IMR-90 (cell line): ENCODE data around the gene PLA2G3. TPM values are rescaled to one million over a fixed set of nuclear protein-coding genes. Genes with fewer than 3 reads are reported as not detected.

ENCODE experiments used
- ATAC-seq: fragments of 200-7000 bp; cut with Tn5 transposase; 2 replicates; pipeline ENCODE4 v1.9.1; 2020; ENCODE audit warnings: low read depth, mild to moderate bottlenecking, moderate library complexity
- BruUV-seq: library from RNA; stranded (reverse); fragments of 400-500 nt; replicated peaks from 2 replicates; lab custom pipeline; 2021; lab: Mats Ljungman, UMichigan
- CTCF ChIA-PET: fragments of 300-600 bp; formaldehyde crosslinking; extraction: SDS; loops from one replicate; lab custom pipeline; 2021; ENCODE audit warnings: antibody characterized with exemption; lab: Yijun Ruan, JAX
- POLR2A ChIA-PET: fragments of 300-600 bp; sonication (Branson Sonifier 250); formaldehyde crosslinking; loops from one replicate; lab custom pipeline; 2022; ENCODE audit warnings: antibody characterized with exemption; ENCODE audit not compliant: unreplicated experiment; lab: Charles Lee
- DNase-seq: peaks from one replicate; pipeline ENCODE4 v3.0.0; 2013
- H2AFZ ChIP-seq: replicated peaks from 2 replicates; pipeline ENCODE3; 2013; ENCODE audit warnings: low read length, mild to moderate bottlenecking; ENCODE audit not compliant: poor library complexity
- H2AK5ac ChIP-seq: 2 replicates; pipeline ENCODE4 v1.6.1; 2013; ENCODE audit warnings: low read depth, low read length, inconsistent platforms
- H2AK9ac ChIP-seq: replicated peaks from 2 replicates; pipeline ENCODE3; 2013; ENCODE audit warnings: mild to moderate bottlenecking, low read depth, low read length, moderate library complexity; ENCODE audit not compliant: poor library complexity
- H2BK120ac ChIP-seq: 2 replicates; pipeline ENCODE4 v1.6.1; 2013; ENCODE audit warnings: low read depth, low read length, inconsistent platforms
- H2BK15ac ChIP-seq: 3 replicates; pipeline ENCODE4 v1.6.1; 2013; ENCODE audit warnings: low read depth, low read length, inconsistent platforms
- H2BK20ac ChIP-seq: 2 replicates; pipeline ENCODE4 v1.6.1; 2013; ENCODE audit warnings: low read depth, mild to moderate bottlenecking, inconsistent platforms, low read length, moderate library complexity
- H2BK5ac ChIP-seq: 2 replicates; pipeline ENCODE4 v1.6.1; 2013; ENCODE audit warnings: mild to moderate bottlenecking, low read depth, low read length, inconsistent platforms; ENCODE audit not compliant: poor library complexity, severe bottlenecking
- H3K14ac ChIP-seq: replicated peaks from 2 replicates; pipeline ENCODE4 v1.6.1; 2013; ENCODE audit warnings: low read depth, low read length, inconsistent platforms
- H3K18ac ChIP-seq: 2 replicates; pipeline ENCODE4 v1.6.1; 2013; ENCODE audit warnings: low read depth, low read length, control low read depth
- H3K23ac ChIP-seq: 2 replicates; pipeline ENCODE4 v1.6.1; 2013; ENCODE audit warnings: low read depth, low read length, inconsistent platforms
- H3K27ac ChIP-seq: 2 replicates; pipeline ENCODE4 v1.5.1; 2013; ENCODE audit warnings: mild to moderate bottlenecking, control low read depth, low read length; ENCODE audit not compliant: insufficient read depth
- H3K27me3 ChIP-seq: 2 replicates; pipeline ENCODE4 v1.6.1; 2013; ENCODE audit warnings: low read length; ENCODE audit not compliant: control insufficient read depth, insufficient read depth
- H3K36me3 ChIP-seq: 2 replicates; pipeline ENCODE4 v1.6.1; 2013; ENCODE audit warnings: low read length, mixed read lengths; ENCODE audit not compliant: control insufficient read depth, insufficient read depth
- H3K4ac ChIP-seq: 2 replicates; pipeline ENCODE4 v1.6.1; 2013; ENCODE audit warnings: low read depth, low read length, inconsistent platforms
- H3K4me1 ChIP-seq: 2 replicates; pipeline ENCODE4 v1.6.1; 2013; ENCODE audit warnings: low read length, mixed read lengths; ENCODE audit not compliant: control insufficient read depth, insufficient read depth
- H3K4me2 ChIP-seq: 2 replicates; pipeline ENCODE4 v1.6.1; 2013; ENCODE audit warnings: low read depth, mild to moderate bottlenecking, control low read depth, low read length, moderate library complexity
- H3K4me3 ChIP-seq: 2 replicates; pipeline ENCODE4 v1.5.1; 2013; ENCODE audit warnings: low read depth, mild to moderate bottlenecking, control low read depth, low read length, moderate library complexity; ENCODE audit not compliant: insufficient read depth
- H3K56ac ChIP-seq: 2 replicates; pipeline ENCODE4 v1.6.1; 2013; ENCODE audit warnings: low read length, inconsistent platforms; ENCODE audit not compliant: insufficient read depth; ENCODE audit errors: extremely low read depth
- H3K79me1 ChIP-seq, 2 experiments: 2 replicates each; pipeline ENCODE4 v1.6.1; 2013; ENCODE audit warnings: low read length in 2 of 2, inconsistent platforms in 1 of 2, low read depth in 1 of 2
- H3K9ac ChIP-seq: 2 replicates; pipeline ENCODE4 v1.6.1; 2013; ENCODE audit warnings: low read depth, low read length, control low read depth
- H3K9me1 ChIP-seq: 2 replicates; pipeline ENCODE4 v1.6.1; 2013; ENCODE audit warnings: low read length, inconsistent platforms; ENCODE audit not compliant: insufficient read depth
- H3K9me3 ChIP-seq: 2 replicates; pipeline ENCODE4 v1.6.1; 2013; ENCODE audit warnings: low read length; ENCODE audit not compliant: control insufficient read depth, insufficient read depth
- H4K20me1 ChIP-seq: 2 replicates; pipeline ENCODE4 v1.6.1; 2013; ENCODE audit warnings: low read length, inconsistent platforms; ENCODE audit not compliant: insufficient read depth
- H4K5ac ChIP-seq: 2 replicates; pipeline ENCODE4 v1.6.1; 2013; ENCODE audit warnings: mild to moderate bottlenecking, low read depth, low read length, control low read depth
- H4K8ac ChIP-seq, 2 experiments: 2 replicates each; pipeline ENCODE4 v1.6.1; 2013; ENCODE audit warnings: low read depth in 2 of 2, low read length in 2 of 2, control low read depth in 1 of 2, inconsistent platforms in 1 of 2
- H4K91ac ChIP-seq: 2 replicates; pipeline ENCODE4 v1.6.1; 2013; ENCODE audit warnings: low read depth, low read length, inconsistent platforms; ENCODE audit not compliant: insufficient read depth
- BHLHE40 ChIP-seq: fragments of 150-350 bp; IDR thresholded peaks from 2 replicates; pipeline ENCODE4 v1.6.1; 2016; ENCODE audit warnings: mild to moderate bottlenecking, low read depth, low read length
- CEBPB ChIP-seq: IDR thresholded peaks from 2 replicates; pipeline ENCODE4 v1.6.1; 2012; ENCODE audit warnings: low read depth, low read length, improper control_type of control experiment
- CHD1 ChIP-seq: IDR thresholded peaks from 2 replicates; pipeline ENCODE4 v1.6.1; 2012; ENCODE audit warnings: low read depth, low read length, improper control_type of control experiment
- CTCF ChIP-seq: conservative IDR thresholded peaks from 2 replicates; pipeline ENCODE4 v1.5.1; 2012; ENCODE audit warnings: mild to moderate bottlenecking, low read depth, low read length, improper control_type of control experiment
- ELK1 ChIP-seq: fragments of 150-350 bp; IDR thresholded peaks from 2 replicates; pipeline ENCODE4 v1.6.1; 2016; ENCODE audit warnings: low read depth, mild to moderate bottlenecking, low read length, moderate library complexity, borderline replicate concordance
- FOS ChIP-seq: fragments of 150-350 bp; IDR thresholded peaks from 2 replicates; pipeline ENCODE4 v1.6.1; 2016; ENCODE audit warnings: low read depth, low read length
- MAFK ChIP-seq: IDR thresholded peaks from 2 replicates; pipeline ENCODE4 v1.6.1; 2012; ENCODE audit warnings: low read depth, low read length, improper control_type of control experiment
- MAZ ChIP-seq: IDR thresholded peaks from 2 replicates; pipeline ENCODE4 v1.6.1; 2012; ENCODE audit warnings: low read depth, mild to moderate bottlenecking, low read length, improper control_type of control experiment, moderate library complexity, borderline replicate concordance
- MXI1 ChIP-seq: IDR thresholded peaks from 2 replicates; pipeline ENCODE4 v1.6.1; 2012; ENCODE audit warnings: low read depth, mild to moderate bottlenecking, low read length, moderate library complexity, borderline replicate concordance
- NFE2L2 ChIP-seq: fragments of 150-350 bp; IDR thresholded peaks from 2 replicates; pipeline ENCODE4 v1.6.1; 2016; ENCODE audit warnings: low read depth, mild to moderate bottlenecking, low read length
- POLR2A ChIP-seq: IDR thresholded peaks from 2 replicates; pipeline ENCODE4 v1.6.1; 2012; ENCODE audit warnings: mild to moderate bottlenecking, low read depth, low read length
- RCOR1 ChIP-seq: IDR thresholded peaks from 2 replicates; pipeline ENCODE4 v1.6.1; 2012; ENCODE audit warnings: mild to moderate bottlenecking, low read length, improper control_type of control experiment; ENCODE audit not compliant: insufficient replicate concordance
- RFX5 ChIP-seq: IDR thresholded peaks from 2 replicates; pipeline ENCODE4 v1.8.0; 2012; ENCODE audit warnings: low read depth, mild to moderate bottlenecking, low read length, moderate library complexity
- SMC3 ChIP-seq: fragments of 150-350 bp; IDR thresholded peaks from 2 replicates; pipeline ENCODE4 v1.6.1; 2016; ENCODE audit warnings: low read depth, mild to moderate bottlenecking, antibody characterized with exemption, low read length, moderate library complexity
- USF2 ChIP-seq: fragments of 150-350 bp; IDR thresholded peaks from 2 replicates; pipeline ENCODE4 v1.6.1; 2017; ENCODE audit warnings: mild to moderate bottlenecking, antibody characterized with exemption, low read length, low read depth
- WGBS, 2 experiments: methylation state at CpG; one replicate each; pipeline versions ENCODE4 v1.1.5 to v1.1.7; 2013; ENCODE audit warnings: missing lambda C conversion rate in 2 of 2; ENCODE audit not compliant: insufficient read length in 1 of 2; ENCODE audit errors: extremely low coverage in 2 of 2; 5-methylcytosine and 5-hydroxymethylcytosine counted together
- dilution Hi-C: fragments of 300-500 bp; cut with HindIII; formaldehyde crosslinking; loops from one replicate; pipeline ENCODE4 v1.14.3; 2018; ENCODE audit warnings: low sequenced_read_pairs; ENCODE audit not compliant: unreplicated experiment
- in situ Hi-C: fragments of 300-500 bp; cut with MboI; formaldehyde crosslinking; loops from 3 replicates; pipeline ENCODE4 v1.14.3; 2019; ENCODE audit warnings: low sequenced_read_pairs, inconsistent platforms, mixed read lengths
- intact Hi-C: fragments of 100-400 bp; cut with micrococcal nuclease; formaldehyde crosslinking; loops from 2 replicates; pipeline ENCODE4 v1.10.0; 2022
- polyA plus RNA-seq, 3 experiments: library from polyadenylated mRNA; depleted of rRNA; stranded (reverse); fragments of >200 nt; gene quantifications; 2 replicates each; pipeline ENCODE4 v1.2.3, GENCODE V29; 2012; ENCODE audit warnings: low replicate concordance in 1 of 3
- total RNA-seq: library from RNA; depleted of rRNA; stranded (reverse); fragments of >200 nt; gene quantifications from 2 replicates; pipeline ENCODE4 v1.2.3, GENCODE V29; 2012

Gene PLA2G3
- total and polyA plus RNA-seq, 2 of the 4 experiments (the other 2 are of a cell fraction) = under 0.01 to 0.12 TPM

DNA sequence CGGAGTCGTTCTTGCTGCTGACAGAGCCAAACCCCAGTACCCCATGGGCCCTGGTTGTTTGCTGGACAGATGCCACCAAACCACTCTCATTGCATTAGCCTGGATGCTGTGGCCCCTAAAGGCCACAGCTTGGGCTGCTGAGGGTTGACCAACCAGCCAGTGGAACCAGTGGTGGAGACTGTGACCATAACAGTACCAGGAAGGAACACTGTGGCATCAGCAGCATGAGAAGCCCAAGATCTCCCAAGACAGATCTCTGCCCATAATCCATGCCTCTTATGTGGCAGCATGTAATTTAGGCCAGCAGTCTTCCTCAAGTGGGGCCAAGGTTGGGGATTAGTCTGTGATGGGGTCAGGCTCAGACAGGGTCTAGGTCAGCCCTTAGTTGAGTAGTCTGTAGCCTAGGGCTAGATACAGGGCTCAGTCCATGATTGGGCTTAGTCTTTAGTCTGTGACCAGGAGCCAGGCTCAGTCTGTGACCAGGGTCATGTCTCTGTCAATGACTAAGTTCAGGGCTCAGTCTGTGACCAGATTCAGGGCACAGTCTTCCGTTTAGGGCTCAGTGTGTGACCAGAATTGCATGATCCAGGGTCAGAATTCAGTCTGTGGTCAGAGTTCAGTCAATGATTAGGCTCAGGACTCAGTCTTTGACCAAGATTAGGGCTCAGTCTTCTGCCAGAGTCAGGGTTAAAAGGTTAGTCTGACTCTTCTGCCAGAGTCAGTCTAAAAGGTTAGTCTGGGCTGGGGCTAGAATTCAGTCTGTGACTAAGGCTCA lies 22.1 kb downstream of the PLA2G3 start:
- DNase-seq = no peak
- H3K4me1 ChIP-seq = peaks cover 5% of the 10 kb centered on the region
- no peak overlapping the region for H2AK5ac ChIP-seq
- H3K27ac ChIP-seq = no peak overlapping the region
- H3K23ac ChIP-seq = no peak overlapping the region
- no peak overlapping the region for H2AK9ac ChIP-seq
- H3K4me2 ChIP-seq = no peak overlapping the region
- intact Hi-C loops (no loop called here), in situ Hi-C loops (loop anchor here (10.0 kb wide), 1 partner anchor 117 kb away; no protein-coding TSS in a partner anchor), dilution Hi-C loops (no loop called here)
- no TSS peak for BruUV-seq
- H3K56ac ChIP-seq = no peak overlapping the region
- H2BK5ac ChIP-seq = no peak overlapping the region
- no peak overlapping the region for H3K4me3 ChIP-seq
- H4K8ac ChIP-seq = no peak overlapping the region
- no peaks in the 10 kb centered on the region for H3K27me3 ChIP-seq
- H2BK15ac ChIP-seq = no peak overlapping the region
- ChIA-PET CTCF (interaction anchor here (0.8 to 1.6 kb wide), 2 partner anchors 11 kb away, joined by 3 to 4 read pairs; partner anchors contain the start of gene SELENOM), POLR2A (no interaction called here)
- no peak overlapping the region for H4K5ac ChIP-seq
- H4K91ac ChIP-seq = no peak overlapping the region
- H3K36me3 ChIP-seq = no peaks in the 10 kb centered on the region
- no peak overlapping the region for H2BK20ac ChIP-seq
- H3K4ac ChIP-seq = no peak overlapping the region
- no peak overlapping the region for H3K18ac ChIP-seq
- 90% methylated on average over 1 of the region's 3 CpGs; no CpG with 5 or more reads in 1 of the 2 experiments for WGBS, 2 experiments
- no peak overlapping the region for H2BK120ac ChIP-seq
- H4K20me1 ChIP-seq = no peaks in the 10 kb centered on the region
- no peaks in the 10 kb centered on the region for H3K9me3 ChIP-seq
- H3K9me1 ChIP-seq = no peaks in the 10 kb centered on the region; the same call in 1 of the 2 replicates
- ATAC-seq = no peak
- no peaks in the 10 kb centered on the region for H3K79me1 ChIP-seq
- H2AFZ ChIP-seq = no peak overlapping the region
- no peak overlapping the region for H3K14ac ChIP-seq
- no peak overlapping the region for H3K9ac ChIP-seq
- TF ChIP-seq MAFK (no peak), MAZ (no peak), BHLHE40 (no peak), MXI1 (no peak), CEBPB (no peak), ELK1 (no peak), RCOR1 (no peak), SMC3 (no peak), FOS (no peak), CHD1 (no peak), USF2 (no peak), POLR2A (no peak), NFE2L2 (no peak), RFX5 (no peak), CTCF (no peak)
